GM15510 (cell line): ENCODE data around the gene SPTBN5.

Experiments
- POLR2A ChIP-seq: IDR thresholded peaks from 3 replicates; pipeline ENCODE4 v1.6.1; 2011; ENCODE audit warnings: borderline replicate concordance; ENCODE audit not compliant: insufficient read length; ENCODE audit errors: extremely low read depth

Gene SPTBN5

GRCh38 chr15:41827290-41827879 lies 66.5 kb downstream of the SPTBN5 start:
- TF ChIP-seq POLR2A: no peak

GRCh38 chr15:41825572-41826535 lies 68.0 kb downstream of the SPTBN5 start:
- no peak for TF ChIP-seq POLR2A

GRCh38 chr15:41825145-41825544 lies 68.7 kb downstream of the SPTBN5 start:
- TF ChIP-seq POLR2A: no peak

- TF ChIP-seq POLR2A: no peak
Measured at GRCh38 chr15:41824062-41824745, 69.6 kb downstream of the SPTBN5 start.

- TF ChIP-seq POLR2A: no peak
Measured at GRCh38 chr15:41823502-41823901, 70.4 kb downstream of the SPTBN5 start.

- TF ChIP-seq POLR2A: no peak
Measured at GRCh38 chr15:41822957-41823356, 70.9 kb downstream of the SPTBN5 start.

GRCh38 chr15:41822471-41822870 lies 71.4 kb downstream of the SPTBN5 start:
- TF ChIP-seq POLR2A: no peak

GRCh38 chr15:41821831-41822230 lies 72.0 kb downstream of the SPTBN5 start:
- TF ChIP-seq POLR2A: no peak

- TF ChIP-seq POLR2A: no peak
Measured at GRCh38 chr15:41820791-41821423, 72.9 kb downstream of the SPTBN5 start.

GRCh38 chr15:41819455-41820050 lies 74.3 kb downstream of the SPTBN5 start:
- TF ChIP-seq POLR2A: no peak

GRCh38 chr15:41817781-41818180 lies 76.1 kb downstream of the SPTBN5 start:
- TF ChIP-seq POLR2A: no peak

GRCh38 chr15:41817327-41817726 lies 76.5 kb downstream of the SPTBN5 start:
- TF ChIP-seq POLR2A: no peak

- TF ChIP-seq POLR2A: no peak
Measured at GRCh38 chr15:41816788-41817187, 77.1 kb downstream of the SPTBN5 start.

GRCh38 chr15:41814534-41814933 lies 79.3 kb downstream of the SPTBN5 start:
- no peak for TF ChIP-seq POLR2A
